LNCaP clone FGC (cell line): ENCODE results near the gene ADCYAP1R1.

ENCODE experiments used
- DNase-seq: peaks from one replicate; pipeline ENCODE4 v3.0.0-alpha.2; 2011; ENCODE audit warnings: low read depth
- H3K4me3 ChIP-seq: 2 replicates; pipeline ENCODE4 v1.5.1; 2011; ENCODE audit warnings: mild to moderate bottlenecking, low read depth, low read length, control low read depth
- CTCF ChIP-seq: IDR thresholded peaks from 2 replicates; pipeline ENCODE4 v1.5.1; 2012; ENCODE audit warnings: mild to moderate bottlenecking; ENCODE audit not compliant: control insufficient read depth, insufficient read depth; ENCODE audit errors: extremely low read depth

Gene ADCYAP1R1

GRCh38 chr7:31033674-31034300 is 18.3 kb upstream of the ADCYAP1R1 start:
- DNase-seq = no peak
- no peak for TF ChIP-seq CTCF
- H3K4me3 ChIP-seq = no peak overlapping the region

GRCh38 chr7:31036924-31037323 is 15.2 kb upstream of the ADCYAP1R1 start:
- no peak overlapping the region for H3K4me3 ChIP-seq
- DNase-seq = no peak
- TF ChIP-seq CTCF = no peak

- H3K4me3 ChIP-seq = no peak overlapping the region
- no peak for DNase-seq
- TF ChIP-seq CTCF = no peak
Observed at GRCh38 chr7:31043051-31043471, 9.0 kb upstream of the ADCYAP1R1 start.

GRCh38 chr7:31044529-31044928 is 7.6 kb upstream of the ADCYAP1R1 start:
- no peak overlapping the region for H3K4me3 ChIP-seq
- DNase-seq = no peak
- no peak for TF ChIP-seq CTCF

- no peak for DNase-seq
- TF ChIP-seq CTCF = no peak
- H3K4me3 ChIP-seq = no peak overlapping the region
Observed at GRCh38 chr7:31046723-31047122, 5.4 kb upstream of the ADCYAP1R1 start.

GRCh38 chr7:31047313-31048146 is 4.6 kb upstream of the ADCYAP1R1 start:
- no peak for DNase-seq
- no peak for TF ChIP-seq CTCF
- H3K4me3 ChIP-seq = no peak overlapping the region
